ENCODE data around the gene LYST.

Gene LYST

GRCh38 chr1:235826102-235826854 is 40.4 kb downstream of the LYST start:
- Mint-ChIP-seq H3K27me3 (ENCODE audit: low read depth) (no peaks in the 10 kb centered on the region), H3K9me3 (no peaks in the 10 kb centered on the region), H3K27ac (no peak overlapping the region), H3K4me1 (no peaks in the 10 kb centered on the region), H3K36me3 (ENCODE audit: low read depth) (no peaks in the 10 kb centered on the region), H3K4me3 (no peak overlapping the region)
- no peak for TF ChIP-seq CTCF (IDR thresholded peaks at IDR 0.05; ENCODE audit: unreplicated experiment in 3 of 3)

- H3K4me1 Mint-ChIP-seq, result no peaks in the 10 kb centered on the region
- no peaks in the 10 kb centered on the region for H3K9me3 Mint-ChIP-seq
- no peaks in the 10 kb centered on the region for H3K36me3 Mint-ChIP-seq (ENCODE audit: low read depth)
- no peaks in the 10 kb centered on the region for H3K27me3 Mint-ChIP-seq (ENCODE audit: low read depth)
- no peak overlapping the region for H3K27ac Mint-ChIP-seq
- no peak overlapping the region for H3K4me3 Mint-ChIP-seq
- TF ChIP-seq CTCF (IDR thresholded peaks at IDR 0.05; ENCODE audit: unreplicated experiment in 3 of 3), result no peak
Observed at GRCh38 chr1:235825229-235825628, 41.5 kb downstream of the LYST start.

GRCh38 chr1:235823684-235824083 is 43.0 kb downstream of the LYST start:
- no peaks in the 10 kb centered on the region for H3K27me3 Mint-ChIP-seq (ENCODE audit: low read depth)
- no peaks in the 10 kb centered on the region for H3K9me3 Mint-ChIP-seq
- H3K4me3 Mint-ChIP-seq, result no peak overlapping the region
- TF ChIP-seq CTCF (IDR thresholded peaks at IDR 0.05; ENCODE audit: unreplicated experiment in 3 of 3), result no peak
- H3K27ac Mint-ChIP-seq, result no peak overlapping the region
- no peaks in the 10 kb centered on the region for H3K36me3 Mint-ChIP-seq (ENCODE audit: low read depth)
- H3K4me1 Mint-ChIP-seq, result no peaks in the 10 kb centered on the region

- H3K36me3 Mint-ChIP-seq (ENCODE audit: low read depth), result no peaks in the 10 kb centered on the region
- H3K27me3 Mint-ChIP-seq (ENCODE audit: low read depth), result no peaks in the 10 kb centered on the region
- no peaks in the 10 kb centered on the region for H3K9me3 Mint-ChIP-seq
- H3K4me3 Mint-ChIP-seq, result no peak overlapping the region
- H3K4me1 Mint-ChIP-seq, result no peaks in the 10 kb centered on the region
- H3K27ac Mint-ChIP-seq, result no peak overlapping the region
- TF ChIP-seq CTCF (IDR thresholded peaks at IDR 0.05; ENCODE audit: unreplicated experiment in 3 of 3), result no peak
Observed at GRCh38 chr1:235822685-235823084, 44.0 kb downstream of the LYST start.

GRCh38 chr1:235821361-235821981 is 45.2 kb downstream of the LYST start:
- Mint-ChIP-seq H3K27ac (no peak overlapping the region), H3K4me1 (no peaks in the 10 kb centered on the region), H3K4me3 (no peak overlapping the region), H3K36me3 (ENCODE audit: low read depth) (no peaks in the 10 kb centered on the region), H3K9me3 (no peaks in the 10 kb centered on the region), H3K27me3 (ENCODE audit: low read depth) (no peaks in the 10 kb centered on the region)
- TF ChIP-seq CTCF (IDR thresholded peaks at IDR 0.05; ENCODE audit: unreplicated experiment in 3 of 3), result no peak

- H3K27me3 Mint-ChIP-seq (ENCODE audit: low read depth), result no peaks in the 10 kb centered on the region
- H3K4me3 Mint-ChIP-seq, result no peak overlapping the region
- no peaks in the 10 kb centered on the region for H3K36me3 Mint-ChIP-seq (ENCODE audit: low read depth)
- no peak overlapping the region for H3K27ac Mint-ChIP-seq
- no peak for TF ChIP-seq CTCF (IDR thresholded peaks at IDR 0.05; ENCODE audit: unreplicated experiment in 3 of 3)
- H3K4me1 Mint-ChIP-seq, result no peaks in the 10 kb centered on the region
- no peaks in the 10 kb centered on the region for H3K9me3 Mint-ChIP-seq
Observed at GRCh38 chr1:235820061-235820460, 46.6 kb downstream of the LYST start.

Measured in nephron (organoid).